Right lobe of liver (tissue), 6 donors: ENCODE measurements around the gene RPL3. TPM values are rescaled to one million over a fixed set of nuclear protein-coding genes. Genes with fewer than 3 reads are reported as not detected.

Experiments
- ATAC-seq, 4 donors: fragments of 200-7000 bp; cut with Tn5 transposase; one replicate each; pipeline ENCODE4 v1.9.1; 2020; ENCODE audit warnings: mild to moderate bottlenecking in 4 of 4, moderate library complexity in 4 of 4
- DNase-seq, 3 donors: peaks; one replicate each; pipeline ENCODE4 v3.0.0-alpha.2; 2020
- H3K27ac ChIP-seq, 3 donors: fragments of 200-600 bp; one replicate each; pipeline ENCODE4 v1.8.0; 2022
- H3K27me3 ChIP-seq, 2 donors: fragments of 200-600 bp; one replicate each; pipeline ENCODE4 v1.8.0; 2022
- H3K36me3 ChIP-seq, 4 donors: fragments of 200-600 bp; sonication (generic) in 1 of 4; one replicate each; pipeline versions ENCODE4 v1.5.1 to v1.8.0; 2017 to 2022; ENCODE audit warnings: control low read depth in 1 of 4
- H3K4me1 ChIP-seq, 4 donors: fragments of 200-600 bp; sonication (generic) in 1 of 4; one replicate each; pipeline versions ENCODE4 v1.5.1 to v1.8.0; 2017 to 2022; ENCODE audit warnings: control low read depth in 1 of 4
- H3K4me3 ChIP-seq, 3 donors: fragments of 200-600 bp; one replicate each; pipeline ENCODE4 v1.8.0; 2022
- H3K9me3 ChIP-seq, 4 donors: fragments of 200-600 bp; sonication (generic) in 1 of 4; one replicate each; pipeline versions ENCODE4 v1.5.1 to v1.8.0; 2017 to 2022; ENCODE audit warnings: control low read depth in 1 of 4
- POLR2A ChIP-seq: fragments of 450-650 bp; IDR thresholded peaks from one replicate; pipeline ENCODE4 v1.6.1; 2017; ENCODE audit warnings: antibody characterized with exemption, mild to moderate bottlenecking
- WGBS: methylation state at CpG from one replicate; pipeline ENCODE4 v1.1.6; 2018; ENCODE audit warnings: low coverage, low lambda C conversion rate; ENCODE audit not compliant: insufficient coverage; ENCODE audit errors: missing lambda C conversion rate; 5-methylcytosine and 5-hydroxymethylcytosine counted together
- intact Hi-C, 2 donors: fragments of 100-400 bp; cut with DNase I; formaldehyde crosslinking; loops; one replicate each; pipeline versions ENCODE4 v1.11.2 to v1.14.1; 2022
- total RNA-seq, 6 experiments: library from RNA; depleted of rRNA in 2 of 6; stranded (reverse); fragments of >200 nt in 2 of 6; fragmentation: NEBNext Ultra II Directional in 3 of 6; extraction: Animal tissue kit (Norgen Biotek cat#: 25700) in 3 of 6; gene quantifications; one replicate each; pipeline versions ENCODE4 v1.1.0 to v1.2.4, GENCODE V29; 2016 to 2023
- TF ChIP-seq, protein P1 (sequence below), 4 donors: fragments of 200-600 bp in 3 of 4; fragments of 450-650 bp in 1 of 4; IDR thresholded peaks; one replicate each; pipeline versions ENCODE4 v1.5.1 to v1.8.0; 2016 to 2022; ENCODE audit warnings: antibody characterized with exemption in 4 of 4, mild to moderate bottlenecking in 2 of 4
- donor health status: DM: no; HTN: yes; CAD: no.
- donor health status: DM: no; HTN: no; CAD: no.
- donor health status: DM: no; HTN: no; CAD: no.
- donor health status: DM: no; HTN: yes; CAD: no.
- donor health status: DM: no; HTN: yes; CAD: no.

RPL3 gene
- total RNA-seq, 6 experiments from 2014 or later = 648 to 905 (median 743) TPM

DNA sequence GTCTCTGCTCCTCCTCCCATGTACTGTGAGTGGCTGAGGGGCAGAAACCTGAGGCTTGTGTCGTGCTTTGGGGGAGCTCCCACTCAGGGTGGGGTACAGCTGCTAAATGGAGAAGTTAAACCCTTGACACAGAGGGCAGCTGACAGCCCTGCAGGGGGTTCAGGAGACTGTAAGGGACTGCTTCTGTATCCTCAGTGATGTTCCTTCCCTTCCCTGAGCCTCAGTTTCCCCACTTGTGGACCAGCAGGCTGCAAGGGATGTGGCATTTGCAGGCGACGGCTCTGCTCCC, 46.0 kb upstream of the RPL3 start:
- WGBS = 48% methylated on average over 2 of the region's 3 CpGs
- no peak overlapping the region for H3K4me3 ChIP-seq
- TF ChIP-seq POLR2A = no peak
- TF ChIP-seq, protein P1, sequence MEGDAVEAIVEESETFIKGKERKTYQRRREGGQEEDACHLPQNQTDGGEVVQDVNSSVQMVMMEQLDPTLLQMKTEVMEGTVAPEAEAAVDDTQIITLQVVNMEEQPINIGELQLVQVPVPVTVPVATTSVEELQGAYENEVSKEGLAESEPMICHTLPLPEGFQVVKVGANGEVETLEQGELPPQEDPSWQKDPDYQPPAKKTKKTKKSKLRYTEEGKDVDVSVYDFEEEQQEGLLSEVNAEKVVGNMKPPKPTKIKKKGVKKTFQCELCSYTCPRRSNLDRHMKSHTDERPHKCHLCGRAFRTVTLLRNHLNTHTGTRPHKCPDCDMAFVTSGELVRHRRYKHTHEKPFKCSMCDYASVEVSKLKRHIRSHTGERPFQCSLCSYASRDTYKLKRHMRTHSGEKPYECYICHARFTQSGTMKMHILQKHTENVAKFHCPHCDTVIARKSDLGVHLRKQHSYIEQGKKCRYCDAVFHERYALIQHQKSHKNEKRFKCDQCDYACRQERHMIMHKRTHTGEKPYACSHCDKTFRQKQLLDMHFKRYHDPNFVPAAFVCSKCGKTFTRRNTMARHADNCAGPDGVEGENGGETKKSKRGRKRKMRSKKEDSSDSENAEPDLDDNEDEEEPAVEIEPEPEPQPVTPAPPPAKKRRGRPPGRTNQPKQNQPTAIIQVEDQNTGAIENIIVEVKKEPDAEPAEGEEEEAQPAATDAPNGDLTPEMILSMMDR (IDR thresholded peaks at IDR 0.05) = no peak

DNA sequence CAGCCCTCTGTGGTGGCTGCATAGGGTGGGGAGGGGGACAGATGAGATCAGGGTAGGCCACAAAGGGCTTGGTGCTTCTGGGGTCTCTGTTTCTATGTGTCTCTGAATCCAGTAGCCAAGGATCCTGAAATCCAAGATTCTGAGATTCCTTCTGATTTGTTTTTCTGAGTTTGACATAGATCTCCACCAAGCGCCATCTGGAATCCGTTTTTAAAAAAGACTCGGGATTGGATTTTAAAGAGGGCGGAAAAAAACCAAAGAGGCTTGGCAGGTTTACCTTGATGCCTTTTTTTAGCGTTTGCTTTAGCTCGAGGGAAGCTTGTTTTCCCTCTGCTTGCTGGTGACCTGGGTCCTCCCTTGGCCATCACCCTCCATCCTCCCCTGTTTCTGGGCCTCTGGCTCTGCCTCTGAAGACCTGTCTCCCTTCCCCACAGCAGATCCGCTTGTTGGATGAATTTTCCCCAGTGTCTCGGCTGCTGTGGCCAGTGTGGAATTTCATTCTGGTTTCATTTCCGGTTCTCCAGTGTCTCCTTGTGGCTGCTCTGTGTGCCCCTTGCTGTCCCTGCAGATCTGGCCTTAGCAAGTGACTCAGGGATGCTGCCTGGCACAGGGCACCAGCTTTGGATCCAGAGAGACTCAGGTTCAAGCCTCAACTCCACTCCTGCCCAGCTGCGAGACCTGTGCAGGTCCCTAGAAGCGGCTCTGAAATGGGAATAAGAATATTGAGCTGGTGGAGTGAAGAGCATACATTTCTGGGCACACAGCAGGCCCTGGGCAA, 45.5 kb upstream of the RPL3 start:
- Histone ChIP-seq H3K36me3 (no peaks in the 10 kb centered on the region), H3K9me3 (no peaks in the 10 kb centered on the region), H3K4me1 (no peaks in the 10 kb centered on the region), H3K27me3 (no peaks in the 10 kb centered on the region), H3K27ac (no peak overlapping the region), H3K4me3 (no peak overlapping the region)
- no peak for TF ChIP-seq POLR2A
- TF ChIP-seq, protein P1 (IDR thresholded peaks at IDR 0.05) = no peak
- WGBS = 56% methylated on average over 9 of the region's 11 CpGs
- no peak for DNase-seq
- intact Hi-C loops = no loop called here
- no peak for ATAC-seq

More for the DNA sequence above, 46.0 kb upstream of the RPL3 start:
- intact Hi-C loops = no loop called here
- no peaks in the 10 kb centered on the region for H3K9me3 ChIP-seq
- H3K27me3 ChIP-seq = no peaks in the 10 kb centered on the region
- no peaks in the 10 kb centered on the region for H3K4me1 ChIP-seq
- no peak overlapping the region for H3K27ac ChIP-seq
- no peaks in the 10 kb centered on the region for H3K36me3 ChIP-seq
- ATAC-seq (no peak), DNase-seq (no peak)

DNA sequence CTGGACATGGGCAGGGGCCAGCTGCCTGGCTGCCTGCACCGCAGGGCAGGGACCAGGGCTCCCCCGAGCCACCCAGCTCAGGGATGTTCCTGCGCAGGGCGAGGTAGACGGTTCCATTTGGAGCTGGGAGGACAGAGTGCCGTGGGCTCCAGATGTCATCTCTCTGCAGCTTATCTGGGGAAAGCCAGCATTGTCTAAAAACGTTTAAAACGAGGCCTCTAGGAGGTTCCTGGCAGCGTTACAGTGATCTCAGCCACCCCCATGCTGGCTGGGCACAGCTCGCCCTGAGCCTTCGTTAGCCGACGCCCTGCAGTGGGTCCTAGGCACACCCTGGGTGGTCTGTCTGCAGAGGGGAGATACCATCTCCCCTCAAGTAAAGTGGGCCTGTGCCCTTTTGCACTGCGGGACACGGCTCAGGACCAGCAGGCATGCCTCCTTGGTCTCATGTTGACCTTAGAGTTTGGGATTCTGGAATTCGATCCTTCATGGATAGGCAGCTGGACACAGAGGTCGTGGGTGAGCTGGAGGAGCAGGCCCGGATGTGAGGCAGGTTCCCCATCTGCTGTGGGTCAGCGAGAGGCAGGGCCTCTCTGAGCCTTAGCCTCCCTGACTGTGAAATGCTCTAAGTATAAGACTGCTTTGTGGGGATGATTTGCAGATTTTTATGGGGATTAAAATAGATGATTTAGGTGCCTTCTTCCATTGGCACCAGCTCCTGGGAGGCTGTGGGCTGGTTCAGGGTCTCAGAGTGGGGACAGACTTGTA, 44.5 kb upstream of the RPL3 start:
- no peak for DNase-seq
- ATAC-seq = no peak
- 94% methylated on average over 7 of the region's 19 CpGs for WGBS
- Histone ChIP-seq H3K9me3 (no peaks in the 10 kb centered on the region), H3K27me3 (no peaks in the 10 kb centered on the region), H3K27ac (no peak overlapping the region), H3K4me3 (no peak overlapping the region), H3K4me1 (no peaks in the 10 kb centered on the region), H3K36me3 (no peaks in the 10 kb centered on the region)
- TF ChIP-seq POLR2A = no peak
- TF ChIP-seq, protein P1 (IDR thresholded peaks at IDR 0.05) = no peak
- intact Hi-C loops = no loop called here

DNA sequence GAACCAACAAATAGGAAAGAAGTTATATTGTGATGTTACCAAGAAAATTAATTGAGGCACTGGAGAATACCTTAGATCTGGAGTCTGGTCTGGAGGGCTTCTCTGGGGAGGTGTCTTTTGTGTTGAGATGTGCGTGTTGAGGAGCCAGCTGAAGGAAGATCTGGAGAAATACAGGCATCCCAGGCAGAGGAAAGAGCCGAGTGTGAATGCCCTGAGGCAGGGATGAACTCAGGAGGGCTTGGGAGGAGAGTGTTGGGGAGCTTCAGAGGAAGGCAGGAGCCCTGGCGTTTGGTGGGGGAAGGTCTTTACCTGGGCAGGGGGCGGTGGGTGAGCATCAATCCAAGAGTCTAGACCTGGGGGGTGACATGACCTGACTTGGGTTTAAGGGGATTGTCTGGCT, 43.5 kb upstream of the RPL3 start:
- no peak for ATAC-seq
- Histone ChIP-seq H3K36me3 (no peaks in the 10 kb centered on the region), H3K27ac (no peak overlapping the region), H3K4me3 (no peak overlapping the region), H3K9me3 (no peaks in the 10 kb centered on the region), H3K27me3 (no peaks in the 10 kb centered on the region), H3K4me1 (no peaks in the 10 kb centered on the region)
- intact Hi-C loops = no loop called here
- no peak for DNase-seq
- TF ChIP-seq POLR2A = no peak
- TF ChIP-seq, protein P1 (IDR thresholded peaks at IDR 0.05) = no peak
- 69% methylated on average over 4 of the region's 4 CpGs for WGBS
